ENCODE measurements around the gene ZBTB3. TPM values are rescaled to one million over a fixed set of nuclear protein-coding genes. Genes with fewer than 3 reads are reported as not detected.
A peak's percentile ranks its signal among the peaks of the same experiment; 100 is the strongest.

The ZBTB3 gene
- 13.4 and 17.3 TPM in 2 replicates for total RNA-seq
- long read RNA-seq, partial matches to known transcripts: 1 of 3 reads
- long read RNA-seq, other reads (novel, unspliced or antisense): 1 of 3 reads

GRCh38 chr11:62753736-62754603 is at the start of gene ZBTB3:
ZBTB3 (minus strand) TSS chr11:62754160; CDS start chr11:62753664, 496 bp downstream.
- peaks cover 6% of the 10 kb centered on the region for H3K36me3 Mint-ChIP-seq (ENCODE audit: insufficient read depth)
- no peaks in the 10 kb centered on the region for H3K27me3 Mint-ChIP-seq
- H3K4me1 Mint-ChIP-seq (ENCODE audit: low read depth): peaks cover 13% of the 10 kb centered on the region
- H3K27ac Mint-ChIP-seq: peak within 1 kb of the TSS; percentile 96
- peak; percentile 92 for DNase-seq (ENCODE audit: low spot score, unreplicated experiment)
- no peaks in the 10 kb centered on the region for H3K9me3 Mint-ChIP-seq (ENCODE audit: low read depth)
- peak within 1 kb of the TSS; percentile 100 for H3K4me3 Mint-ChIP-seq (ENCODE audit: low read depth)
- TF ChIP-seq CTCF (IDR thresholded peaks at IDR 0.05; ENCODE audit: unreplicated experiment): no peak

- Mint-ChIP-seq H3K4me3 (ENCODE audit: low read depth) (no peak overlapping the region), H3K36me3 (ENCODE audit: insufficient read depth) (peaks cover 27% of the 10 kb centered on the region), H3K27ac (no peak overlapping the region), H3K4me1 (ENCODE audit: low read depth) (peaks cover 11% of the 10 kb centered on the region), H3K9me3 (ENCODE audit: low read depth) (no peaks in the 10 kb centered on the region), H3K27me3 (no peaks in the 10 kb centered on the region)
- no peak for DNase-seq (ENCODE audit: low spot score, unreplicated experiment)
- no peak for TF ChIP-seq CTCF (IDR thresholded peaks at IDR 0.05; ENCODE audit: unreplicated experiment)
These were observed 47.1 kb upstream of the ZBTB3 start for GRCh38 chr11:62801071-62801470.

- Mint-ChIP-seq H3K9me3 (ENCODE audit: low read depth) (no peaks in the 10 kb centered on the region), H3K27me3 (no peaks in the 10 kb centered on the region), H3K36me3 (ENCODE audit: insufficient read depth) (peaks cover 37% of the 10 kb centered on the region), H3K4me1 (ENCODE audit: low read depth) (peaks cover 7% of the 10 kb centered on the region), H3K27ac (no peak overlapping the region), H3K4me3 (ENCODE audit: low read depth) (no peak overlapping the region)
- no peak for TF ChIP-seq CTCF (IDR thresholded peaks at IDR 0.05; ENCODE audit: unreplicated experiment)
- DNase-seq (ENCODE audit: low spot score, unreplicated experiment): no peak
These were observed 45.5 kb upstream of the ZBTB3 start for GRCh38 chr11:62799486-62799885.

GRCh38 chr11:62796281-62796680 is 42.3 kb upstream of the ZBTB3 start:
- DNase-seq (ENCODE audit: low spot score, unreplicated experiment): no peak
- no peak for TF ChIP-seq CTCF (IDR thresholded peaks at IDR 0.05; ENCODE audit: unreplicated experiment)
- peaks cover 36% of the 10 kb centered on the region for H3K36me3 Mint-ChIP-seq (ENCODE audit: insufficient read depth)
- H3K9me3 Mint-ChIP-seq (ENCODE audit: low read depth): no peaks in the 10 kb centered on the region
- no peak overlapping the region for H3K4me3 Mint-ChIP-seq (ENCODE audit: low read depth)
- H3K27ac Mint-ChIP-seq: peak overlapping the region; percentile 56
- peaks cover 8% of the 10 kb centered on the region for H3K4me1 Mint-ChIP-seq (ENCODE audit: low read depth)
- H3K27me3 Mint-ChIP-seq: no peaks in the 10 kb centered on the region

GRCh38 chr11:62794201-62794775 is 40.3 kb upstream of the ZBTB3 start:
- no peak for TF ChIP-seq CTCF (IDR thresholded peaks at IDR 0.05; ENCODE audit: unreplicated experiment)

More at GRCh38 chr11:62794201-62794775, 40.3 kb upstream of the ZBTB3 start:
- peaks cover 17% of the 10 kb centered on the region for H3K4me1 Mint-ChIP-seq (ENCODE audit: low read depth)
- peak overlapping the region; percentile 41 for H3K27ac Mint-ChIP-seq
- H3K36me3 Mint-ChIP-seq (ENCODE audit: insufficient read depth): peaks cover 29% of the 10 kb centered on the region
- H3K4me3 Mint-ChIP-seq (ENCODE audit: low read depth): no peak overlapping the region
- no peaks in the 10 kb centered on the region for H3K27me3 Mint-ChIP-seq
- DNase-seq (ENCODE audit: low spot score, unreplicated experiment): no peak
- no peaks in the 10 kb centered on the region for H3K9me3 Mint-ChIP-seq (ENCODE audit: low read depth)
